Adrenal gland (tissue), 12 donors: ENCODE measurements around the gene SP110. TPM values are rescaled to one million over a fixed set of nuclear protein-coding genes. Genes with fewer than 3 reads are reported as not detected.

Experiments used
- DNase-seq, 7 donors: peaks; one replicate each; pipeline ENCODE4 v3.0.0-alpha.2; 2019 to 2020
- H3K27ac ChIP-seq, 5 donors: fragments of 200-600 bp; sonication (generic) in 4 of 5; 1 replicate in 3 of 5; 2 replicates in 2 of 5; pipeline versions ENCODE4 v1.5.1 to v1.8.0; 2016 to 2020; ENCODE audit warnings: mild to moderate bottlenecking in 1 of 5
- H3K27me3 ChIP-seq: fragments of 200-600 bp; 2 replicates; pipeline ENCODE4 v1.8.0; 2021
- H3K36me3 ChIP-seq, 2 donors: fragments of 200-600 bp; replicated peaks in 1 of 2; 1 replicate in 1 of 2; 2 replicates in 1 of 2; pipeline versions ENCODE4 v1.5.1 to v1.8.0; 2018 to 2022
- H3K4me1 ChIP-seq, 2 donors: fragments of 200-600 bp; replicated peaks in 1 of 2; 1 replicate in 1 of 2; 2 replicates in 1 of 2; pipeline versions ENCODE4 v1.5.1 to v1.8.0; 2018 to 2021
- H3K4me3 ChIP-seq, 4 donors: fragments of 200-600 bp; sonication (generic) in 3 of 4; one replicate each; pipeline ENCODE4 v1.5.1; 2016 to 2018
- H3K9me3 ChIP-seq, 3 donors: fragments of 200-600 bp; sonication (generic) in 1 of 3; replicated peaks in 1 of 3; 1 replicate in 2 of 3; 2 replicates in 1 of 3; pipeline versions ENCODE4 v1.5.1 to v1.8.0; 2016 to 2021
- CTCF ChIP-seq, 6 experiments: fragments of 450-650 bp in 4 of 6; fragments of 200-600 bp in 2 of 6; sonication (generic) in 1 of 6; IDR thresholded peaks; 1 replicate in 5 of 6; 2 replicates in 1 of 6; pipeline versions ENCODE4 v1.5.1 to v1.8.0; 2016 to 2021; ENCODE audit warnings: antibody characterized with exemption in 6 of 6, mild to moderate bottlenecking in 2 of 6, moderate library complexity in 1 of 6
- POLR2A ChIP-seq, 2 donors: fragments of 450-650 bp; IDR thresholded peaks; one replicate each; pipeline ENCODE4 v1.6.1; 2017; ENCODE audit warnings: antibody characterized with exemption in 2 of 2, mild to moderate bottlenecking in 2 of 2, moderate library complexity in 1 of 2
- WGBS, 4 donors: extraction: QIAGEN DNeasy Blood & Tissue Kit in 2 of 4; methylation state at CpG; one replicate each; pipeline versions ENCODE4 v1.1.5 to v1.1.7; 2013 to 2017; 5-methylcytosine and 5-hydroxymethylcytosine counted together
- intact Hi-C, 2 donors: fragments of 100-400 bp; cut with DNase I; formaldehyde crosslinking; loops; one replicate each; pipeline versions ENCODE4 v1.14.1 to v1.15.0; 2022 to 2023
- polyA plus RNA-seq, 3 donors: library from polyadenylated mRNA; stranded (reverse); fragments of 200-250 nt in 2 of 3; fragments of 350-450 nt in 1 of 3; fragmentation: Illumina TruSeq in 1 of 3; extraction: RNeasy Lipid Tissue Mini Kit (QIAGEN cat#74804) in 1 of 3; gene quantifications; one replicate each; pipeline ENCODE4 v1.2.3, GENCODE V29; 2013 to 2014
- total RNA-seq, 9 donors: library from RNA; depleted of rRNA in 4 of 9; stranded (reverse); fragments of >200 nt in 4 of 9; fragments of 120-200 nt in 1 of 9; fragmentation: NEBNext Ultra II Directional in 1 of 9; extraction: Animal tissue kit (Norgen Biotek cat#: 25700) in 1 of 9; gene quantifications; one replicate each; pipeline versions ENCODE4 v1.1.0 to v1.2.4, GENCODE V29; 2013 to 2023
- donor health status: healthy with polysubstance abuse.
- donor health status: Bipolar disorder and iron deficiency.
- donor health status: DM: yes; HTN: yes; CAD: no.
- donor health status: DM: no; HTN: no; CAD: no.
- donor health status: DM: no; HTN: no; CAD: no.
- donor health status: DM: yes; HTN: yes; CAD: no.

The SP110 gene
- total and polyA plus RNA-seq, 12 donors, result 7.8 to 37.9 (median 16.8) TPM

- H3K27ac ChIP-seq, result peak overlapping the region; percentile 34 to 88 (median 59)
- peaks cover 6 to 21% of the 10 kb centered on the region in 2 donors for H3K4me1 ChIP-seq
- H3K9me3 ChIP-seq, result no peaks in the 10 kb centered on the region
- peaks cover 0 to 13% of the 10 kb centered on the region in 2 donors for H3K36me3 ChIP-seq
- H3K4me3 ChIP-seq, result peak overlapping the region; percentile 10 to 93 (median 64)
- WGBS, 4 donors, result 95 to 100% (median 100%) methylated on average over 1 of the region's 1 CpG
- intact Hi-C loops, result loop anchor here in 1 of 2 donors (10.0 kb wide), 1 partner anchor 244 kb away; no protein-coding TSS in a partner anchor
- no peaks in the 10 kb centered on the region for H3K27me3 ChIP-seq
- DNase-seq, result peak in 1 of 7 donors; percentile 12
- TF ChIP-seq POLR2A (IDR thresholded peaks at IDR 0.05) (no peak), CTCF (IDR thresholded peaks at IDR 0.05) (no peak)
Observed at GRCh38 chr2:230220347-230220969, 674 bp upstream of the SP110 start.

GRCh38 chr2:230218421-230218820 lies 1.4 kb downstream of the SP110 start:
- Histone ChIP-seq H3K27me3 (no peaks in the 10 kb centered on the region), H3K36me3 (peaks cover 0 to 33% of the 10 kb centered on the region in 2 donors), H3K4me1 (peaks cover 6 to 21% of the 10 kb centered on the region in 2 donors), H3K4me3 (peak overlapping the region in 1 of 4 donors; percentile 93), H3K9me3 (no peaks in the 10 kb centered on the region), H3K27ac (no peak overlapping the region)
- WGBS, 4 donors, result 41 to 57% (median 48%) methylated on average over 2 of the region's 2 CpGs
- TF ChIP-seq POLR2A (IDR thresholded peaks at IDR 0.05) (no peak), CTCF (IDR thresholded peaks at IDR 0.05) (no peak)
- DNase-seq, result no peak
- intact Hi-C loops, result no loop called here

- Histone ChIP-seq H3K4me1 (peaks cover 6 to 21% of the 10 kb centered on the region in 2 donors), H3K36me3 (peaks cover 0 to 42% of the 10 kb centered on the region in 2 donors), H3K4me3 (no peak overlapping the region), H3K27ac (no peak overlapping the region), H3K9me3 (no peaks in the 10 kb centered on the region), H3K27me3 (no peaks in the 10 kb centered on the region)
- DNase-seq, result no peak
- 85 to 93% (median 91%) methylated on average over 3 of the region's 3 CpGs for WGBS, 4 donors
- intact Hi-C loops, result no loop called here
- TF ChIP-seq CTCF (IDR thresholded peaks at IDR 0.05) (no peak), POLR2A (IDR thresholded peaks at IDR 0.05) (no peak)
Observed at GRCh38 chr2:230217424-230217823, 2.4 kb downstream of the SP110 start.

- Histone ChIP-seq H3K4me1 (peaks cover 6 to 21% of the 10 kb centered on the region in 2 donors), H3K9me3 (no peaks in the 10 kb centered on the region), H3K27me3 (no peaks in the 10 kb centered on the region), H3K36me3 (peaks cover 0 to 51% of the 10 kb centered on the region in 2 donors), H3K4me3 (no peak overlapping the region), H3K27ac (no peak overlapping the region)
- WGBS, 4 donors, result 89 to 100% (median 91%) methylated on average over 1 of the region's 1 CpG
- no peak for TF ChIP-seq POLR2A (IDR thresholded peaks at IDR 0.05)
- TF ChIP-seq CTCF (IDR thresholded peaks at IDR 0.05), result no peak
- intact Hi-C loops, result no loop called here
- no peak for DNase-seq
Observed at GRCh38 chr2:230216489-230216888, 3.3 kb downstream of the SP110 start.
